ENCODE measurements around the gene GRK4.

GRCh38 chr4:2942532-2943363 lies 20.6 kb upstream of the GRK4 start:
- TF ChIP-seq CTCF (IDR thresholded peaks at IDR 0.05) (no peak), POLR2A (IDR thresholded peaks at IDR 0.05) (no peak)
